GM21619 (cell line): ENCODE measurements around the gene CCNL2.
"Not testable (repeated sequence)": the region's sequence is repeated elsewhere in the genome, so short reads cannot be mapped to it uniquely, and the experiment has no call there.

ENCODE experiments used
- ATAC-seq: cut with Tn5 transposase; IDR thresholded peaks from one replicate; pipeline ENCODE4 v1.9.1; 2021; ENCODE audit not compliant: unreplicated experiment

CCNL2 gene

DNA sequence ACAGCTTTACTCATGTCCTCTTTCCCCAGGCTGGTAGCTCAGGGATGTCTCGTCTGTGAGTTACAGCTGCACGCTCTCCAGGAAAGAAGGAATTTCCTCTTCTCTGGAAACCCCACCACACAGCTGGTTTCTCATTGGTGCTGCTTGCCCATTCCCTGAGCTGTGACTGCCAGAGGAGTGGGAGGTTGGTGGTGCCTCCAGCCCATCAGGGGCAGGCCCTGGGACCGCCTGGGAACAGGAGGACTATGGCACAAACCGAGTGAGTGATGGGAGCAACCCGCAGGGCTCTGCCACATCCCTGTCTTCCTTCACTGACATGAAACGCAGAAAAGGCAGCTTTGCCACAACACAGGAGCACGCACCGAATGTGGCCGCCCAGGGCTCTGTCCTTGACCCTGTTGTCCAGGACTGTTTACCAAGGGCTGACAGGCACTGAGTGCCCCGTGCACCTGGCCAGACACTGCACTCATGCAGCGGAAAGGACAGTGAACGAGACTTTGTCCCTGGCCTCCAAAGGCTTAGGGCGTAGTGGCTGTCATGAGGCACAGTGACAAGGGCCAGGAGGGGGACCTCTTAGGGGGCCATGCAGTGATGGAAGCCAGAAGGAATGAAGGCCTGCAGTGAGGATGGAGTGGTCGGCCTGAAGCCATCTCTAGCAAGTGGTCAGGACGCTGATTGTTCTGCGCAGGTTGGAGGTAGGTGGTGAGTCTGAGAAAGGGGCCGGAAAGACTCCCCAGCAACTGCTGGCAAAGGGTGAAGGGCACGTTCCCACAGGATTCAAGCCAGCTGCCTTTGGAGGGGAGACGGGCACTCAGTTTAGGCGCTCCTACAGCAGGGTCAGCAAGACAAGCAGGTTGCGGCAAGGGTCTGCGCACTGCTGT lies 1.7 kb upstream of the CCNL2 start:
- ATAC-seq, result no peak

DNA sequence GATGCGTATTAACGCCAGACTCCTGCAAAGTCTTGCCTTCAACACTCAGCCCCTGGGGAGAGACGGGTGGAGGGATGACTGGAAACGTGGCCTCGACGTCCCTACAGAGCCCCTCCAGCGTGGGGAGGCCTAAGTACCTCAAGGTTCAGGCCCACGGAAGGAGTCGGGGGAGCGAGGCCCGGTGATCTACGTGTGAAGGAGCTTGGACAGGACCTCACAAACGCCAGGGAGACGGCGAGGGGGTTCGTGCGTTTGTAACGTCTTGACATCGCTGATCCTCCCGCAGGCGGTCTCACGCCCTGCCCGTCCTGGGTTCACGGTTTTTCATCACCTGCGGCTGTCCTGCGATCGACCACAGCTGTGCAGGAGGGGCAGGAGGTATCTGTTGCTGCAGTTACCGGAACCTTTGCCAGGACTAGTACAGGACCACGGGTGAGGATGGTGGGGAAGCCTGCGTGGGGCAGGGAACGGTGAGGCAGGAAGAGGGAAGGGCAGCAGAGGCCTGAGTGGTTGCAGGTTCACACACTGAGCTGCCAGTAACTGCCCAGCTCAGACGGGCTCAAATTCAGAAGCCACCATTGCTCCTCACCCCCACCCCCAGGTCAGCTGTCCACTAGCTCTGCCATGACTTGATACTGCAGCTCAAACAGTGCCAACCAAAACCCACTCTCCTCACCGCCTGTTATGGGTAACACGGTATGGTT lies 889 bp upstream of the CCNL2 start:
- ATAC-seq, result peak; percentile 6

DNA sequence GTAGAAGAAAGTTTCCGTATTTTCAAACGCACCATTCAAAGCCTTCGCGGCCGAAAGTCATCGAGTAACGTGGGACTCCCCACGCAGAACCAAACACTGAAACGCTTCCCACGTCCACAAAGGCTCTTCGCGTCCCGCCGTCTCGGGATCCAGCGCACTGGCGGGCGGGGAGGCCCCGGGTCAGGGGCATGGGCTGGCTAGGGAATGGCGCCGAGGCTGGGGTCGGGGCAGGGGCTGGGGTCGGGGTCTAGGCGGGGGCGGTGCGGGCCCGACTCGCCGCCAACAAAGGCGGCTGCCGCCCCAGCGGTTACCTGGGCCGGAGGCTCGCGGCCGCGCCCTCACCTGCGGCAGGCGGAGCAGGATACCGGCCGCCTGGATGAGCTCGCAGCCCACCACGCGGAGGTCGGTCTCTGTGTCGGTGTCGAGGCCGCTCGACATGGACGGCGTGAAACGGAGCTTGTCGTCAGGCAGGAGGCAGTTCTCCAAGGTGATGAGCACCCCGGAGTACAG lies 403 bp downstream of the CCNL2 start:
- no peak for ATAC-seq

DNA sequence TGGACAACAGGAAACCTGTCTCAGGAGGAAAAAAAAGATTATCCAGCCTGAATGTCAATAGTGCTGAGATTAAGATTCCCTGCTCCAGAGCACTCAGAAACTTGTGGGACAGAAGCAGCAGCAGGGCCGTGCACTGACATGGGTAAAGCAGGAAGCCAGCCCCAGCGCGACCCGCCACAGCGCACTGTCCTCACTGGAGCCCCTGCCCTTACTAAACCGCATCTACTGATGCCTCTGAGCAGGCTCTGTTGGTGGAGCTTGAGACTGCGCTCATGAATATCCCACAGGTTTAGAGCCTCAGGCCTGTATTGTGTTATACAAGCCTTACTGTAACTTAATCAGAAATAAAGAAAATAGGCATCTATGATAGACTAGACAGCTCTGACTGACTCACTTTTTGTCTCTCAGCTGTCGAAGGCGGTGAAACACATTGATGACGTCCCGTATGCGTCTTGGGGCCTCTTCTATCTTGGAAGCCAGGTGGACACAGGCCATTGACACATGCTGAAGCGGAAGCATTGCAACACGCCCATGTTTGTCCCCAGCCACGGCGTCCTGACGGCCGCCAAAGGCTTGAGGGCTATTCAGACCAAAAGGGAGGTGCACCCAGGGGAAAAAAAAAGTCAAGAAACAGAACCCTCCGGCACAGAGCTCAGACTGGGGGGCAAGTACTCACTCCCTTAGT lies 1.2 kb downstream of the CCNL2 start:
- ATAC-seq, result no peak

DNA sequence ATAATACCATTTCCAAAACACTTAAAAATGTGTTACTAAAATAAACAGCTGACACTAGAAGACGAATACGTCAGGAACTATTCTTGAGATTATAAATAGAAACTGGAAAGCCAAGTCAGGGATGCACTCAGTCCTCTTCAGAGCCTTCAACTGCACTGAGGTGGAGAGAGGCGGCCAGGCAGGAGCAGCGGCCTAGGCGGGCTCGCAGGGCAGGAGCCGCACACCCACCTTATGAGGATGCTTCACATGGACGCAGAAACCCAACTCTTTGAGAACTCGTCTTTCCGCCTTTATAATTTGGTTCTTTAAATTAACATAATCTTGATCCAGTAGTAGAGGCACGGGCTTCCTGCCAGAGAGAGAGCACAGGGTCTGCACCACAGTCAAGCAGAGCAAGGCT lies 4.0 kb downstream of the CCNL2 start:
- ATAC-seq, result no peak

DNA sequence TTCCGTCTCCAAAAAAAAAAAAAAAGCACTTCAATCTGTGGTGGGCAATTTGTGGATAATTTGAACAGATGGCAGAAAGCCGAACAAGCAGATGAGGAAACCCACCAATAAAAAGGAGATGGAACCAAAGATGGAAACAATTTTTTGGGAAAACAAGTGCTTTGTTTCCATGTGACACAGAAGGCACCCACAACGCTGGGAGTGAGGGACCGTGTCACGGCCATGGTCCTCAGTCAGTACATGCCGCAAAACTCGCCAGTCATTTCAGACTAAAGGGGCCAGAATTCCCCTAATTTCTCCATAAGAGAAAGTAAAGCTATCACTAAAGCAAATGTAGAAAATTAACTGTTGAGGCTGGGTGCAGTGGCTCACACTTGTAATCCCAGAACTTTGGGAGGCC lies 5.0 kb downstream of the CCNL2 start:
- ATAC-seq, result no peak

DNA sequence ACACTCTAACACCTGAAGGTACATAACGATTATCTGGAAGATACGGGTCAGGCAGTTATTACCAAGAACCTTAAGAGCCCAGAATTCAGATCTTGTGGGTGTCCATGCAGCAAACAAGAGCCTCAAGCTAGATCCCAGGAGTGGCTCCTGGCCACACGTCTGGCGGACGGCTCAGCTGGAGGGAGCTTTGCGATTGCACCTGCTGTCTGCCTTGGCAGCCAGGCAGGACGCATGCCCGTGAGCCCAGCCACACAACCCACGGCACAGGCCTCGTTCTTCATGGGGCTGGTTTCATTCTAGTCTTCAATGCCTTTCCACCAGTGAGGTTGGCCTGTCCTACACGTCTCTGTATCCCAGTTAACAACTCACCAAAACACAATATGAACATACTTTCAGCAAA lies 5.7 kb downstream of the CCNL2 start:
- no peak for ATAC-seq

DNA sequence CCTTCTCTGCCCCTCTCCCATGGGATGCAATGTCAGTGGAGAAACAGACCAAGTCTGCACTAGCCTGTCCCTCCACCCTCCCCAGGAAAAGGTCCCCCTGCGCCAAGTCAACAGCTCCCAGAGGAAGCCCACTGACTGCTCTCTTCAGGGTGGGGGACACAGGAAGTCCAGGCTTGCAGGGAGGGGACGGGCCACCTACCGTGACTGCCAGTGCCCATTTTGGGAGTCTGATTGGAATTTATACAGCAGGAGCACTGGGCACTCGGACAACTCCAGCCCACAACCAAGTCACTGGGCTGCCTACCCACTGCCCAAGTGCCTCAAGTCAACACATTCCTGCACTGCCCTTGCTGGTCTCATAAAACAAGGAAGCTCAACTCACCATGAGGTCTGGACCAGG lies 6.1 kb downstream of the CCNL2 start:
- ATAC-seq, result no peak

DNA sequence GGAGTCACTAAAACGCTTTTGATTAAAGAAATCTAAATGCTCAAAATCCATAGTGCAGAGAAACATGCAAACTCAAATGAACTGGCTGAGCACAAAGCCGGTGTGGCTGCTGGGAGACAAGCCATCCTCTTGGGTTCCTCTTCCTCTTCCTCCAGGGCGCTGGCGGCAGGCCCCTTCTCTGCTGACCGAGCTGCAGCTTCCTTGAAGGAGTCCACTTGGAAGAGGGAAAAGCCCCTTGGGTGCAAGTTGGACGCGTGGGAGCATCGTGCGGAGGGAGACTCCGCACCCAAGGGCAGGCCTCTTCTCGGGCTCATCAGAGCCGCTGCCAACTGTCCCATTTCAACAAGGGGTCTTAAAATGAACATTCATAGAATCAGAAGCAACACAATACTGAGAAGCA lies 7.9 kb downstream of the CCNL2 start:
- no peak for ATAC-seq

DNA sequence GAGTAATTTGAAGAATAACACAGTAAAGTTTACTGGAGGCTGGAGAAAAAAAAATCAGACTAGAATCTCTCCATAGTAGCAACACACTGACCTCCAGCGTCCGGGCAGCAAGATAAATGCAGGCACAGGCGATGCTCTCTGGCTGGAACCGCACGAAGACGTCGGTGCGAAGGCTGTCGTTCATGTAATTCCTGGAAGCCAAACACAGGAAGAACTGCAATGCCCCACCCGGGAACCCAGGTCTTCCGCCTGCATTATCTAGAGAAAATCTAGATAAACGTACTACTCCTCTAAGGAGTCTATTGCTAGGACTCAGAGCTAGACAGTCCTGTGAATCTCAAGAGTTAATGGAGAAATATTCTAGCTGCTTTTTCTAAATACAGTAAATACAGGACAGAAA lies 8.5 kb downstream of the CCNL2 start:
- no peak for ATAC-seq

DNA sequence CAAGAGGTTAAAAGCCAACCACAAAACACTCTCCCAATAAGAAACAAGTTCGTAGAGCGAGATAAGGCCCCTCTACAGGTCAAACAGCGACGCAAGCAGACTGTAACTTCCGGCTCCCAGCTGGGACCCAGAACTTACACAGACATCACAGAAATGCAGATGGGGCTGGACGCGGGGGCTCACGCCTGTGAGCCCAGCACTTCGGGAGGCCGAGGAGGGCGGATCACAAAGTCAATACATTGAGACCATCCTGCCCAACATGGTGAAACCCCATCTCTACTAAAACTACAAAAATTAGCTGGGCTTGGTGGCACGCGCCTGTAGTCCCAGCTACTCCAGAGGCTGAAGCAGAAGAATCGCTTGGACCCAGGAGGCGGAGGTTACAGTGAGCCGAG lies 11.1 kb downstream of the CCNL2 start:
- ATAC-seq, result no peak

DNA sequence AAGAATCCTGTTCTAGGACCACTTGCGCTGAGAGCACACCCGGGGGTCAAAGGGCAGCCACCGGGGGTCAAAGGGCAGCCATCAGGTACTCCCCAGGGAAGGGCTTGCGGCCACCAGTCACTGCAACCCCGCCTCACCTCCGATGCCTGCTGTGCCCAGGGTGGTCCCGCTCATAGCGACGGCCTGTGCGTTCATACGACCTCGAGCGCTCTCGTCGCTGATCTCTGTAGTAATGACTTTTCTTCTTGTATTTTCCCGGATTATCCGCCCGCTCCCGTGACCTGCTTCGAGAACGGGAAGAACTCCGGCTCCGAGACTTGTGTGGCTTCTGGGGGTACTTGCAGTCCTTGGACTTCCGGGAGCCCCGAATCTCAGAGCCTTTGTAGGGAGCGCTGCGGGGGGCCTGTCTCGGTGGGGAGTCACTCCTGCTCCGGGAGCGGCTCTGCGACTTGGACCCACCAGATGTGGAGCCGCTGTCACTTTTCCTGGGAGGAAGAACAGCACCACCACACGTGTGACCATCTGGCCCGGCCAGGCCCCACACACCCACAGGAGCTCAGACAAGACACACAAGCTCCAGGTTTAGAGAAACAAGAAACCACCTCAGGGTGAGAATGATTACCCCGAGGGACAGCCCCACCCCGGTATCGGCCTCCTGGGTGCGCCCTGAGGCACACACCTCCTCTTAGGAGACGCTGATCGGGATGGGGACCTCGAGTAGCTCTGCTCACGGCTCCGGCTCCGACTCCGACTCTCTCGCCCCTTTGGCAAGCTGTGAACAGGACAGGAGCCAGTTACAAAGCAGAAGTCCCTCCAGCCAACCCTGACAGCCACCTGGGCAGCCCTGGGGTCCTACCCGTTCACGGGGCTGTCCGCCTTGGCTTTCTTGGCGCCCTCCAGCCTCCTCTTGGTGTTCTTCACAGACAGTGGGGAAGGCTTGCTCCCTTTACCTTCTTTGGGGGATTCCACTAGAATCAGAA lies 11.7 kb downstream of the CCNL2 start:
- no peak for ATAC-seq

DNA sequence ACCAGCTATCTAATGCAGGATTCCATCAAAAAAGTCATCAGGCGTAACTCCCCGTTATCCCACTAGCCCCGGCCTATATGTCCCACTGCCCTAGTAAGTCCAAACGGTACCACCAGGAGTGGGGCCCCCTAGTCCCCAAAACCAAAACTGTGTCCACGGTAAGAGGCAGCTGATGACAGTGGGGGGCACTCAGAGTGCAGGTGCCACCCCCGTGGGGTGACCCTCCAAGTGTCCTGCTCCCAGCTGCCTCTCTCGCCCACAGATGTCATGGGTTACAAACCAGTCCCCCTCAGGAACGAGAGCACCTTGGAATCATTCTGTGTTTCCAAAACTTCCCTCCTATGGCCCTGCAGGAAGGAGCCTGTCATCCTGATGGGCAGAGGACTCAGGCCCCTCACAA lies 13.2 kb downstream of the CCNL2 start:
- ATAC-seq, result no peak

DNA sequence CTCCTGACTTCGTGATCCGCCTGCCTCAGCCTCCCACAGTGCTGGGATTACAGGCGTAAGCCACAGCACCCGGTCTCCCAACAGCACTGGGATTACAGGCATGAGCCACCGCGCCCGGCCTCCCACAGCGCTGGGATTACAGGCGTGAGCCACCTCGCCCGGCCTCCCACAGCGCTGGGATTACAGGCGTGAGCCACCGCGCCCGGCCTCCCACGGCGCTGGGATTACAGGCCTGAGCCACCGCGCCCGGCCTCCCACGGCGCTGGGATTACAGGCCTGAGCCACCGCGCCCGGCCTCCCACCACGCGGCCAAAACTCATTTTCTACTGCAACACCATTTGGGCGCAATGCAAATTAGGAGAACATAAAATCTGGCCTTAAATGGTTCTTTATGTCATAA lies 13.8 kb downstream of the CCNL2 start:
- ATAC-seq, result not testable (repeated sequence)

DNA sequence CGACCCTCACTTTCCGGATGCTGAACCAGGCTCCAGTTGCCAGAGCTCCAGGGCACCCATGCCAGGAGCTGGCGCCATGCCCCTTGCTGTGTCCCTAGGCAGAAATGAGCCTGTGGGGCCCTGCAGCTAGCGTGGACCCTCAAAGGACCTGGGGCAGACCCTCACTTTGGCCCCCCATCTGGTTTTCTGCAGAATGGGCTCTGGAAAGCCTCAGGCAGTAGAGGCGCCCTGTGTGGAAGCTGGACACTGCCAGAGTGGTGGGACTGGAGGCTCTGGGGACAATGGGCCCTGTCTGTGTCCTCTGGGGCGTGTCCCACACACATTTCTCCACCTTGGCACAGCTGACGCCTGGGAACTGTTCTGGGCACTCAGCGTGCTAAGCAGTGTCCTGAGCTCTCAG lies 17.8 kb downstream of the CCNL2 start:
- ATAC-seq, result no peak

DNA sequence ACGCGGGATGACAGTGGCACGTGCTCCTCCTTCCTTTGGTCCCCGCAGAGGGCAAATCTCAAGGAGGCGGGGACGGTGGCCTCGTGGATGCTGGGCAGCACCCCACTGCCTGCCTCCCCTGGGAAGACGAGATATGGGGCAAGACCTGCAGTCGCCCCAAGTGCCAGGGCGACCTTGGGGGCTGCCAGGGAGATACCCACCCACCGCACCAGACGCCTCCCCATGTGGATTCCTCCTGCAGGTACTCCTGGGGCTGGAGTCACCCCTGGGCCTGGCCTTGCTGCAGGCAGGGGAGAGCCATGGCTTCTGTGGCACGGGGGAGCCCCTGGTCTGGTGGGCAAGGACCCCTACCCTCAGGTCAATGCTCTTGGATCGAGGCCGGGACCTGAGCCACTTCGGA lies 18.3 kb downstream of the CCNL2 start:
- no peak for ATAC-seq

DNA sequence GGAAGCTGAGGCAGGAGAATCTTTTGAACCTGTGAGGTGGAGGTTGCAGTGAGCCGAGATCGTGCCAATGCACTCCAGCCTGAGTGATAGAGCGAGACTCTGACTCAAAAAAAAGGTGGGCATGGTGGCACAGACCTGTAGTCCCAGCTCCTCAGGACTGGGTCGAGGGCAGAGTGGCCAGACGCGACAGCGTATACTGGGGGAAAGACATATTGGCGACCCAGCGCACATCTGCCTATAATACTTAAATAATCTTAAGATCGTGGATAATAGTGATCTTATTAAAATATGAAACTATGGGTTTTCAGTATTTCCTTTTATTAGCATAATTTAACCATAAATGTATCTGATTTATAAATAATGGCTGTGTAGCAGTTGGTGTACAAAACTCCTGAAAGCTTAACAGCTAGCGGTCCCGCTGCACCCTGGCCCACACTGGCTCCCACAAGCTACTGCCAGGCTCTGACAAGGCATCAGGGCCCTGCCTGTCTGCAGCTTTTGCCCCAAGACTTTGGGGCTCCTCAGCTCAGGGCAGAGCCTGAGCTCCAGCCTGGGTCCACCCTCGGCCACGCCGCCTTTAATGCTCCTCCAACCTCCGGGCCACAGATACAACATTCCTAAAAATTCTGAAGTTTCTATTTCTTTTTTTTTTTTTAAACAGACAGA lies 21.5 kb downstream of the CCNL2 start:
- no peak for ATAC-seq

DNA sequence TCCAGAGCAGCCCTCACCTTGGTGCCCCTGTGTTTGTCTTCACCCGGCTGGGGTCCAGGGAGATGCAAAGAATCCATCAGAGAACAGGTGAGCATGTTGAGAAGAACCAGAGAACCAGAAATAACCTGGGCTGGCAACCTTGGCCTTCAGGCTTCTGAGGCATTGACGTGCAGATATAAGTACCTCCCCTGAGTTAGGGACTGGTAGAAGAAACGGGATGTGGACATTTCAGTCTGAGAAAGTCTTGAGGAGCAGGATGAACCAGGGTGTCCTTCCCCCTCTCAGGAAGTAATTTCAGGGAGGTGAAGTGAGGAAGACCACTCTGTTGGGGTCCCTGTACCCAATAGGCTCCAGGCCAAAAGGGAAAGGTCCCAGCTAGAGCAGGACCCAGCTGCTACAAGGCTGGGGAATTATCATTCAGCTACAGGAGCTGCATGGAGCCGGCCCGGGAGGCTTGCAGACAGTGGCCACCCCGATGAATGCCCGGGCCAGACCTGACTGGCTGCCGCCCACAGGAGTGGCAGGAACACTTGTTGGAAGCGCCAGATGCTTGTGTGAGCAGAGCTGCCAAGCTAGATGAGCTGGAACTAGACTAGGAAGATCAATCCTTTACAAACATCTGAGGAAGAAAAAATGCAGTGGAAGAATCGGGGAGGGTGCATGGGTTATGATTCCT lies 22.4 kb downstream of the CCNL2 start:
- ATAC-seq, result no peak

DNA sequence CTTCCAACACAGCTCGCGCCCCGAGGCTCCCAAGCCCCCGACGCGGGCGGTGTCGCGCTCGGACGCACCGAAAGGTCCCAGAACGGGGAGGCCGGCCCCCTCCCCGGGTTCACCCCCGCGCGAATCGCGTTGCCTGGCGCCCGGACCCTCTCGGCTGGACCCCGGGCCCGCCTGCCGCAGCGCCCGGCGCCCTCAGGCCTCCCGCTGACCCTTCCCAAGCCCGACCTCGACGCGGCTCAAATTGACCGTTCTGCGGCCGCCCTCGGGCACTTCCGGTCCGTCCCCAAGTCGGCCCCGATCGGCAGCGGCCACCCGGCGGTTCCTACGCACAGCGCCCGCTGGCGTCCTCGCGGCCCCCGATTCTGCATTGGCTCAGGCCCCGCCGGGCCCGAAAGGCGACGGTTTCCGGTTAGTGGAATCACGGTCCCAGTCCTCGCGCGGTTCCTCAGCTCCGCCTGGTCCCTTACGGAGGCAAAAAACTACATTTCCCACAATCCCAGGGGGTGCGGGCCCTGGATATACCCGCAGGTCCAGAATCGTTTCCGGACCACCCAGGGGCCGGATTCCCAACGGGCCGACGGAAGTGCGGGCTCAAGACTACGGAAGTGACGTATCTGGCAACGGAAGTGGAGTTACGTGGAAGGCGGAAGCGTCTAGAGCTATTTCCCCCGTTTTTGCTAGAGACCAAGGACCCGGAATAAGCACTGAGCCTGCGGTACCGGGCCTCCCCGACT lies 24.0 kb downstream of the CCNL2 start, which contains the start of gene AURKAIP1:
TSS of gene AURKAIP1 (minus strand) at position 279 of the 734 bp plus-strand sequence. CDS start 451 bp downstream, outside the sequence.
- ATAC-seq, result peak; percentile 82
